ENCODE results near the gene MLXIP.

DNA sequence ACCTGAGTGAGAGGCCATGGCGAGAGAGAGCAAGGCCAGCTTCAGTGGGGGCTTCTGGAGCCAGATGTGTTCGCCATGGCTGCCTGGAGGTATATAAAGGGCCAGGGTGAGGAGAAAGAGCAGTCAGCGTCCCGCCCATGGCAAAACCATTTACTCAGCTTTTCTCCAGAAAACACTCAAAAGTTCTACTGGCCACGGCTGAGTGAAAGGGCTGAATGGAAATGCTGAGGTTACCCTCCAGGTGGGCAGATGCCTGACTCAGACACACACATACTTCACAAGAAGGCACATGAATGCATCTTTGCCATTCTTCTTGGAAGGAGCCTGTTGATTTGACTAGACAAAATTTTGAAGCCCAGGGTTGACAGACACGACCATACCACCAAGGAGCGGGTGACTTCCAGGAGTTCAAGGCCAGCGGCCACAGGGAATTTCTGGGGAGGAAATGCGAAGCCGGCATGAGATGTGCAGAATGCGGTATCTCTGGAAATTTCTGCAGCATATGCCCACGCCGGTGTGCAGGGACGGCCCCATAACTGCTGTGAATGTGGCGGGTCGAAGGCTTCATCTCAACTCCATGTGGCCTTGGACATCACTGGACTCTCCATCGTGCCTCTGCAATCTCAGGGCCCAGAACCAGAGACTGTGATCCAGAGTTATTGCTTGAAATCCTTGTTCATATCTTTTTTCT, 95.7 kb downstream of the MLXIP start, which contains the start of gene IL31:
- TF ChIP-seq, protein P1, sequence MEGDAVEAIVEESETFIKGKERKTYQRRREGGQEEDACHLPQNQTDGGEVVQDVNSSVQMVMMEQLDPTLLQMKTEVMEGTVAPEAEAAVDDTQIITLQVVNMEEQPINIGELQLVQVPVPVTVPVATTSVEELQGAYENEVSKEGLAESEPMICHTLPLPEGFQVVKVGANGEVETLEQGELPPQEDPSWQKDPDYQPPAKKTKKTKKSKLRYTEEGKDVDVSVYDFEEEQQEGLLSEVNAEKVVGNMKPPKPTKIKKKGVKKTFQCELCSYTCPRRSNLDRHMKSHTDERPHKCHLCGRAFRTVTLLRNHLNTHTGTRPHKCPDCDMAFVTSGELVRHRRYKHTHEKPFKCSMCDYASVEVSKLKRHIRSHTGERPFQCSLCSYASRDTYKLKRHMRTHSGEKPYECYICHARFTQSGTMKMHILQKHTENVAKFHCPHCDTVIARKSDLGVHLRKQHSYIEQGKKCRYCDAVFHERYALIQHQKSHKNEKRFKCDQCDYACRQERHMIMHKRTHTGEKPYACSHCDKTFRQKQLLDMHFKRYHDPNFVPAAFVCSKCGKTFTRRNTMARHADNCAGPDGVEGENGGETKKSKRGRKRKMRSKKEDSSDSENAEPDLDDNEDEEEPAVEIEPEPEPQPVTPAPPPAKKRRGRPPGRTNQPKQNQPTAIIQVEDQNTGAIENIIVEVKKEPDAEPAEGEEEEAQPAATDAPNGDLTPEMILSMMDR (IDR thresholded peaks at IDR 0.05), result no peak
- TF ChIP-seq POLR2AphosphoS5 (IDR thresholded peaks at IDR 0.05; ENCODE audit: low read depth, low read length) (no peak), SIN3A (IDR thresholded peaks at IDR 0.05; ENCODE audit: borderline replicate concordance, insufficient read depth, low read depth, low read length) (no peak), TCF7L2 (IDR thresholded peaks at IDR 0.05; ENCODE audit: low read depth, low read length) (no peak)
- TF ChIP-seq, protein P2, sequence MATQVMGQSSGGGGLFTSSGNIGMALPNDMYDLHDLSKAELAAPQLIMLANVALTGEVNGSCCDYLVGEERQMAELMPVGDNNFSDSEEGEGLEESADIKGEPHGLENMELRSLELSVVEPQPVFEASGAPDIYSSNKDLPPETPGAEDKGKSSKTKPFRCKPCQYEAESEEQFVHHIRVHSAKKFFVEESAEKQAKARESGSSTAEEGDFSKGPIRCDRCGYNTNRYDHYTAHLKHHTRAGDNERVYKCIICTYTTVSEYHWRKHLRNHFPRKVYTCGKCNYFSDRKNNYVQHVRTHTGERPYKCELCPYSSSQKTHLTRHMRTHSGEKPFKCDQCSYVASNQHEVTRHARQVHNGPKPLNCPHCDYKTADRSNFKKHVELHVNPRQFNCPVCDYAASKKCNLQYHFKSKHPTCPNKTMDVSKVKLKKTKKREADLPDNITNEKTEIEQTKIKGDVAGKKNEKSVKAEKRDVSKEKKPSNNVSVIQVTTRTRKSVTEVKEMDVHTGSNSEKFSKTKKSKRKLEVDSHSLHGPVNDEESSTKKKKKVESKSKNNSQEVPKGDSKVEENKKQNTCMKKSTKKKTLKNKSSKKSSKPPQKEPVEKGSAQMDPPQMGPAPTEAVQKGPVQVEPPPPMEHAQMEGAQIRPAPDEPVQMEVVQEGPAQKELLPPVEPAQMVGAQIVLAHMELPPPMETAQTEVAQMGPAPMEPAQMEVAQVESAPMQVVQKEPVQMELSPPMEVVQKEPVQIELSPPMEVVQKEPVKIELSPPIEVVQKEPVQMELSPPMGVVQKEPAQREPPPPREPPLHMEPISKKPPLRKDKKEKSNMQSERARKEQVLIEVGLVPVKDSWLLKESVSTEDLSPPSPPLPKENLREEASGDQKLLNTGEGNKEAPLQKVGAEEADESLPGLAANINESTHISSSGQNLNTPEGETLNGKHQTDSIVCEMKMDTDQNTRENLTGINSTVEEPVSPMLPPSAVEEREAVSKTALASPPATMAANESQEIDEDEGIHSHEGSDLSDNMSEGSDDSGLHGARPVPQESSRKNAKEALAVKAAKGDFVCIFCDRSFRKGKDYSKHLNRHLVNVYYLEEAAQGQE (IDR thresholded peaks at IDR 0.05; ENCODE audit: insufficient read depth in 1 of 2, low read depth in 2 of 2, low read length in 1 of 2), result no peak

Data from Panc1 (cell line).